GM19324 (cell line): ENCODE results near the gene GDF3.
"Not testable (repeated sequence)": the region's sequence is repeated elsewhere in the genome, so short reads cannot be mapped to it uniquely, and the experiment has no call there.

Experiments
- ATAC-seq: cut with Tn5 transposase; IDR thresholded peaks from one replicate; pipeline ENCODE4 v1.9.1; 2021; ENCODE audit warnings: mild to moderate bottlenecking, moderate library complexity; ENCODE audit not compliant: unreplicated experiment, low FRiP score

Gene GDF3

GRCh38 chr12:7695566-7696197 is at the start of gene GDF3:
Gene GDF3, minus strand, starts transcription at chr12:7695775. Its CDS starts 47 bp downstream, at chr12:7695728.
- no peak for ATAC-seq

GRCh38 chr12:7732993-7733392 is 37.4 kb upstream of the GDF3 start:
- no peak for ATAC-seq

- ATAC-seq: no peak
Measured at GRCh38 chr12:7731486-7731885, 35.9 kb upstream of the GDF3 start.

- not testable (repeated sequence) for ATAC-seq
Measured at GRCh38 chr12:7730984-7731383, 35.4 kb upstream of the GDF3 start.

GRCh38 chr12:7729746-7730145 is 34.2 kb upstream of the GDF3 start:
- no peak for ATAC-seq

- no peak for ATAC-seq
Measured at GRCh38 chr12:7723926-7724325, 28.4 kb upstream of the GDF3 start.

GRCh38 chr12:7719946-7720730 is 24.6 kb upstream of the GDF3 start:
- ATAC-seq: no peak

GRCh38 chr12:7716381-7716780 is 20.8 kb upstream of the GDF3 start:
- no peak for ATAC-seq

GRCh38 chr12:7712841-7713442 is 17.4 kb upstream of the GDF3 start:
- ATAC-seq: no peak

GRCh38 chr12:7711133-7711532 is 15.6 kb upstream of the GDF3 start, which contains the start of gene DPPA3:
Gene DPPA3, plus strand, starts transcription at chr12:7711433. Its CDS starts 138 bp downstream, at chr12:7711571.
- ATAC-seq: no peak

- ATAC-seq: no peak
Measured at GRCh38 chr12:7709969-7710675, 14.5 kb upstream of the GDF3 start.

GRCh38 chr12:7705846-7706245 is 10.3 kb upstream of the GDF3 start:
- ATAC-seq: no peak

- no peak for ATAC-seq
Measured at GRCh38 chr12:7695237-7695560, 376 bp downstream of the GDF3 start.

GRCh38 chr12:7694556-7695236 is 879 bp downstream of the GDF3 start:
- no peak for ATAC-seq

- no peak for ATAC-seq
Measured at GRCh38 chr12:7693793-7694192, 1.8 kb downstream of the GDF3 start.

- no peak for ATAC-seq
Measured at GRCh38 chr12:7681535-7681934, 14.0 kb downstream of the GDF3 start.

- no peak for ATAC-seq
Measured at GRCh38 chr12:7679251-7680045, 16.1 kb downstream of the GDF3 start.

- ATAC-seq: no peak
Measured at GRCh38 chr12:7678744-7679143, 16.8 kb downstream of the GDF3 start.

GRCh38 chr12:7677432-7677888 is 18.1 kb downstream of the GDF3 start:
- not testable (repeated sequence) for ATAC-seq

GRCh38 chr12:7675455-7675854 is 20.1 kb downstream of the GDF3 start:
- ATAC-seq: not testable (repeated sequence)
